T-helper 1 cell treated with Interleukin-12 subunit alpha and Interleukin-12 subunit beta and Interleukin-4 antibody, amounts not matched to agents 30 μg/mL and 1 μg/mL, for 36 hours (primary cell): ENCODE results near the gene NBEA.
"Not testable (repeated sequence)": the region's sequence is repeated elsewhere in the genome, so short reads cannot be mapped to it uniquely, and the experiment has no call there.

ENCODE experiments used
- H3K27ac Mint-ChIP-seq: one replicate; pipeline ENCODE4 v1.8.0; 2021; ENCODE audit warnings: mild to moderate bottlenecking, mixed read lengths
- H3K27me3 Mint-ChIP-seq: one replicate; pipeline ENCODE4 v1.8.0; 2021; ENCODE audit warnings: low read depth, mixed read lengths
- H3K36me3 Mint-ChIP-seq: one replicate; pipeline ENCODE4 v1.8.0; 2021; ENCODE audit warnings: low read depth, mixed read lengths
- H3K4me1 Mint-ChIP-seq: one replicate; pipeline ENCODE4 v1.8.0; 2021; ENCODE audit warnings: low read depth, mixed read lengths
- H3K4me3 Mint-ChIP-seq: one replicate; pipeline ENCODE4 v1.8.0; 2021; ENCODE audit warnings: mild to moderate bottlenecking, moderate library complexity, mixed read lengths
- H3K9me3 Mint-ChIP-seq: one replicate; pipeline ENCODE4 v1.8.0; 2021; ENCODE audit warnings: mixed read lengths

NBEA gene

DNA sequence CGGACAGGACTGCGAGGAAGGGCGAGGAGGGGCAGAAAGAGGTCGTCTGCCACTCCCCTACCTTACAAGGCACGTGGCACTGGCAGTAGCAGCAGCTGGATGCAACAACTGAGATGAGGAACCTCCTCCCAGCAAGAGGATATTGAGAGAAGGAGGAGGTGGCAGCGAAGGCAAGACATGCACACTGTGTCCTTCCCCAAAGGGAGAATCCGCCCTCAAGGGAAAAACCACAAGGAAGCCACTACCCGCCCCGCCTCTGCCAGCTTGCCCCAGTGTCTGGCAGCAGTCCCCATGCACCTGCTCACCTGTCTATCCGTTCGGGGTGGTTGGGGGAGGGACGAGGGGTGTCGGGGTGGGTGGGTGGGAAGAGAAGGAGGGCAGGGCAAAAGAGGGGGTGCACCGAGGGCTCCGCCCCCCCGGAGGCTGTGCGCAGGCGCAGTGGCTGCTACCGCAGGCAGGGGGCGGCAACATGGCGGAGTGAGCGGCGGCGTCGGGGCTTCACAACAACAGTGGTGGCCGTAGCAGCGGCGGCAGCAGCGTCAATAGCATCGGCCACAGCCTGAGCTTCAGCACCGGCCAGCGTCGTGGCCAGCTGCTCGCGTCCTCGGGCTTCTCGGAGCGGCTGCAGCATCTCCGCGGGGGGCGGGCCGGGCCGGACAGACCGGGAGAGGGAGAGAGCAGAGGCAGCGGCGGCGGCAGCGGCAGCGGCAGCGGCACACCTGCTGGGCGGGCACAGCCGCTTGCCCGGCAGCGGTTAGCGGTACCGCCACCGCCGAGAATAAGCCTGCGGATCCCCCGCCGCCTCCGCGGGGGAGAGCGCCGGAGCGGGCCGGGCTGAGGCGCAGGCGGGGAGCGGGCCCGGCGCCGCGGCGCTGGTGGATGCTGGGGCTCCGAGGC is at the start of gene NBEA:
Gene NBEA (plus strand): TSS at position 436 of the 897 bp plus-strand sequence. CDS start 551 bp downstream, outside the sequence.
- peaks cover 63% of the 10 kb centered on the region for H3K27me3 Mint-ChIP-seq
- peaks cover 3% of the 10 kb centered on the region for H3K36me3 Mint-ChIP-seq
- H3K9me3 Mint-ChIP-seq, result no peaks in the 10 kb centered on the region
- peaks cover 14% of the 10 kb centered on the region for H3K4me1 Mint-ChIP-seq
- no peak within 1 kb of the TSS for H3K27ac Mint-ChIP-seq
- peak within 1 kb of the TSS; percentile 83 for H3K4me3 Mint-ChIP-seq

DNA sequence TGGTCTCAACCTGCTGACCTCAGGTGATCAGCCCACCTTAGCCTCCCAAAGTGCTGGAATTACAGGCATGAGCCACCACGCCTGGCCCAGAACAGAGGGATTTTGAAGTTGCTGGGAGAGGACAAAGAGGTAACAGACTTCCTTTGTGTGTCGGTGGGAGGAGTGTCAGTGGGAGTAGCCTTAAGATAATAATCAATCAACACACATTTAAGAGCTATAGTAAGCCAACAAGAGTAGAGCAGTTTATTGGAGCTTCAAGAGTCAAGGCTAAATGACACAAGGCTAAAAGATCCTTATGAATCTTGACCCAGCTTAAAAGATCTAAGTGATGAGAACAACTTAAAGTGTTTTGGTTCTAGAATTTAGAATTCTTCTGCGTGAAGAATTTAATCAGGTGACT is 47.3 kb upstream of the NBEA start:
- H3K9me3 Mint-ChIP-seq, result no peaks in the 10 kb centered on the region
- no peak overlapping the region for H3K27ac Mint-ChIP-seq
- no peaks in the 10 kb centered on the region for H3K4me1 Mint-ChIP-seq
- H3K27me3 Mint-ChIP-seq, result peaks cover 4% of the 10 kb centered on the region
- H3K4me3 Mint-ChIP-seq, result no peak overlapping the region
- no peaks in the 10 kb centered on the region for H3K36me3 Mint-ChIP-seq

GRCh38 chr13:34897220-34897619 is 44.9 kb upstream of the NBEA start:
- no peaks in the 10 kb centered on the region for H3K36me3 Mint-ChIP-seq
- no peak overlapping the region for H3K4me3 Mint-ChIP-seq
- H3K4me1 Mint-ChIP-seq, result no peaks in the 10 kb centered on the region
- no peaks in the 10 kb centered on the region for H3K9me3 Mint-ChIP-seq
- H3K27ac Mint-ChIP-seq, result no peak overlapping the region
- peaks cover 4% of the 10 kb centered on the region for H3K27me3 Mint-ChIP-seq

DNA sequence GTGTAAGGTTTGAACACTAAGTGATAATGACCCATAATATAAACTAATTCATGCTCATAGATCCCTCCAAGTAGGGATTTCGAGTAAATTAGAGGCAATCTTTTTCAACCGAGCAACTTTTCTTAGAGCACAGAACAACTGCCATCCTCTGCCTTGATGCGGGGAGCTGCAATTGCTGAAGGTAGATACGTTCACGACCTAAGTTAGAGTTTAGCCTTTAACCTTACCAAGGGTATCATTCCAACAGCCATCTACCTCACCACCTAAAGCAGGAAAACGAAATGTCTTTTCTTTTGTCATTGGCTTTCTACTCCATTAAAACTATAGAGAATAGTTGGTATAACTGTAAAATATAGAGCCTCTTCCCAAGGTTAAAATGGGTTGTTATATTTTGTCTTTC is 42.2 kb upstream of the NBEA start:
- H3K27me3 Mint-ChIP-seq, result peaks cover 4% of the 10 kb centered on the region
- no peaks in the 10 kb centered on the region for H3K36me3 Mint-ChIP-seq
- H3K9me3 Mint-ChIP-seq, result no peaks in the 10 kb centered on the region
- no peaks in the 10 kb centered on the region for H3K4me1 Mint-ChIP-seq
- no peak overlapping the region for H3K4me3 Mint-ChIP-seq
- H3K27ac Mint-ChIP-seq, result no peak overlapping the region

DNA sequence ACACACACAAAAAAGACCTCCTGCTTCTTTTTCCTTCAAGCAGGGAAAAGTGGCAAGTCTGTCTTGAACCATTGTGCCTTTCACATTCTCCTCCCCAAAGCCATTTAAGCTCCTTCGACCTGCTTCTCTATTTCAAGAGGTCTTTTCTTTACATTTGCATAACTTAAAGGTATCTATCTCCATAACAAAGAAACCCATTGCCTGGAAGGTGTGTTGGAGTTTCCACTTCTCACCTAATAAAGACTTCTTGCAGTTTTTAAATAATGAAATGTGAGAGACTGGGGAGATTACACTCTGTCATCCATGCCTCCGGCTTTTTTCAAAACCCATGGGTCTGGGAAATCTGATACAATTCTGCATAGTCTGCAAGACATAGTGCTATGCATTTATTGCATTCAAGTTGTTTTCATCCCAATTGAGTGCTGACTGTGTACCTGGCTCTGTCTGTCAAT is 41.8 kb upstream of the NBEA start:
- H3K4me3 Mint-ChIP-seq, result no peak overlapping the region
- H3K9me3 Mint-ChIP-seq, result no peaks in the 10 kb centered on the region
- H3K36me3 Mint-ChIP-seq, result no peaks in the 10 kb centered on the region
- peaks cover 4% of the 10 kb centered on the region for H3K27me3 Mint-ChIP-seq
- H3K4me1 Mint-ChIP-seq, result no peaks in the 10 kb centered on the region
- no peak overlapping the region for H3K27ac Mint-ChIP-seq

GRCh38 chr13:34901572-34901971 is 40.5 kb upstream of the NBEA start:
- H3K4me3 Mint-ChIP-seq, result no peak overlapping the region
- no peaks in the 10 kb centered on the region for H3K36me3 Mint-ChIP-seq
- H3K27ac Mint-ChIP-seq, result no peak overlapping the region
- no peaks in the 10 kb centered on the region for H3K9me3 Mint-ChIP-seq
- peaks cover 4% of the 10 kb centered on the region for H3K27me3 Mint-ChIP-seq
- H3K4me1 Mint-ChIP-seq, result no peaks in the 10 kb centered on the region

- Mint-ChIP-seq H3K9me3 (peaks cover 3% of the 10 kb centered on the region), H3K4me1 (no peaks in the 10 kb centered on the region), H3K4me3 (no peak overlapping the region), H3K27ac (no peak overlapping the region), H3K27me3 (no peaks in the 10 kb centered on the region), H3K36me3 (no peaks in the 10 kb centered on the region)
These were observed 30.9 kb upstream of the NBEA start for GRCh38 chr13:34911159-34911558.

DNA sequence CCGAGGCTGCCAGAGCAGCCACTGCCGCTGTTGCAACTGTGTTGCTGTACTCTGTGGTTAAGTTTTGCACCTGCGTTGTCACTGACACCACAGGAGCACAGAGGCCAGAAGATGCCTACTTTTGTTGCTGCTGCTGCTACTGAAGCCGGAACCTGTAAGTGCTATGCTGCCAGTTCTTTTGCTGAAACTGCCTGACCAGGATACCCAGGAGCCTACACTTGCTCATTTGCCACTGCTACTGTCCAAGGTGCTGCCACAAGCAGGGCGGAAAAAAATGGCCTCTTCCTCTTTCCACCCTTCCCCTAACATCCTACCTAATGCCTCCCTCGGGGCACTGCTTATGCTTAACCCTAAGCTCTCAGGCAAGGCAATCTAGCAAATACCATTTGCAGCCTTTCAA is 29.0 kb upstream of the NBEA start:
- Mint-ChIP-seq H3K4me3 (no peak overlapping the region), H3K27me3 (no peaks in the 10 kb centered on the region)

DNA sequence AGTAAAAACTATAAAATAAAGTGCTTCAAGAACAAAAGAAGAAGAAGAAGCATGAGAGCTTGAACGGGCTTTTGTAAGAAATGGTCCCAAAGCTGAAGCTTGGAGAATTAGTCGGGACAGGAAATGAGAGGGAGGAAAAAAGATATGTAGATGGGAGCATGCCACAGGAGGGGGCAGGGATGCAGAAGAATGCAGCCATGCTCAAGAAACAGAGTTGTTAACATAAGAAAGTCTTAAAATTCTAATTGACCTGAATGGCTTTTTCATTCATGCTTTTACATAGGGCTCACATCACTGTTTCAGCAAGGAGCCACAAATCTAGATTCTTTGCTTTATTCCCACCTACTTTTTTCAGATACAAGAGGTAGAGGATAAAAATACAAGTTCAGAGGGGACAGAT is 27.7 kb upstream of the NBEA start:
- H3K27ac Mint-ChIP-seq, result no peak overlapping the region
- no peaks in the 10 kb centered on the region for H3K36me3 Mint-ChIP-seq
- no peaks in the 10 kb centered on the region for H3K27me3 Mint-ChIP-seq
- H3K4me1 Mint-ChIP-seq, result no peaks in the 10 kb centered on the region
- H3K4me3 Mint-ChIP-seq, result no peak overlapping the region
- H3K9me3 Mint-ChIP-seq, result no peaks in the 10 kb centered on the region

More for the DNA sequence above, 29.0 kb upstream of the NBEA start:
- peaks cover 3% of the 10 kb centered on the region for H3K9me3 Mint-ChIP-seq
- no peak overlapping the region for H3K27ac Mint-ChIP-seq
- no peaks in the 10 kb centered on the region for H3K4me1 Mint-ChIP-seq
- no peaks in the 10 kb centered on the region for H3K36me3 Mint-ChIP-seq

- H3K36me3 Mint-ChIP-seq, result no peaks in the 10 kb centered on the region
- no peaks in the 10 kb centered on the region for H3K9me3 Mint-ChIP-seq
- no peaks in the 10 kb centered on the region for H3K27me3 Mint-ChIP-seq
- H3K27ac Mint-ChIP-seq, result no peak overlapping the region
- no peak overlapping the region for H3K4me3 Mint-ChIP-seq
- no peaks in the 10 kb centered on the region for H3K4me1 Mint-ChIP-seq
These were observed 15.6 kb upstream of the NBEA start for GRCh38 chr13:34926508-34926907.

DNA sequence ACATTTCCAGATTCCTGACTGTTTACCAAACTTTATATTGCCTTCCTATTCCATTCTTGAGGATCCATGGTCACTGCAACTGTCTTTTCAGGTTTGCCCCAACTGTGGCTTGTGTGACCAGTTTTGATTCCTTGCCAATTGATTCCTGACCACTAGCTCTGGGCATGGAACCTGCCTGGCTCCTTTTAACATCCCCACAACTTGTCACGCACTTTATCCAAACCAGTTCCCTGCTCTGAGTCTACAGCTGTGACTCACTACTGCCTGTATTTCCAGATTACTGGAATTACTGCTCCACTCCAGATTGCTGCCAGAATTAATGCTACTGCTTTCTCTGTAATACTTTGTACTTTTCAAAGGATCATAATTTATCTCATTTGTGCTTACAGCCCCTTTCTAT is 13.4 kb upstream of the NBEA start:
- not testable (repeated sequence) for H3K27ac Mint-ChIP-seq, H3K4me3 Mint-ChIP-seq, H3K36me3 Mint-ChIP-seq, H3K27me3 Mint-ChIP-seq, H3K9me3 Mint-ChIP-seq, H3K4me1 Mint-ChIP-seq

DNA sequence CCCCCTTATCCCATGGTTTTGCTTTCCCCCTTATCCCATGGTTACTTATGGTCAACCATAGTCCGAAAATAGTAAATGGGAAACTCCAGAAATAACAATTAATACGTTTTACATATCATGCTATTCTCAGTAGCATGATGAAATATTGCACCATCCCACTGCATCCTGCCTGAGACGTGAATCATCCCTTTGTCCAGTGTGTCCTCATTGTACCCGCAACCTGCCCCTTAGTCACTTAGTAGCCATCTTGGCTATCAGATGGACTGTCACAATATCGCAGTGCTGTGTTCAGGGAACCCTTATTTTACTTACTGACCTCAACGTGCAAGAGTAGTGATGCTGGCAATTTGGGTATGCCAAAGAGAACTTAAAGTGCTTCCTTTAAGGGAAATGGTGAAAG is 10.5 kb upstream of the NBEA start:
- H3K27ac Mint-ChIP-seq, result no peak overlapping the region
- no peak overlapping the region for H3K4me3 Mint-ChIP-seq
- peaks cover 11% of the 10 kb centered on the region for H3K27me3 Mint-ChIP-seq
- H3K9me3 Mint-ChIP-seq, result no peaks in the 10 kb centered on the region
- no peaks in the 10 kb centered on the region for H3K4me1 Mint-ChIP-seq
- no peaks in the 10 kb centered on the region for H3K36me3 Mint-ChIP-seq

DNA sequence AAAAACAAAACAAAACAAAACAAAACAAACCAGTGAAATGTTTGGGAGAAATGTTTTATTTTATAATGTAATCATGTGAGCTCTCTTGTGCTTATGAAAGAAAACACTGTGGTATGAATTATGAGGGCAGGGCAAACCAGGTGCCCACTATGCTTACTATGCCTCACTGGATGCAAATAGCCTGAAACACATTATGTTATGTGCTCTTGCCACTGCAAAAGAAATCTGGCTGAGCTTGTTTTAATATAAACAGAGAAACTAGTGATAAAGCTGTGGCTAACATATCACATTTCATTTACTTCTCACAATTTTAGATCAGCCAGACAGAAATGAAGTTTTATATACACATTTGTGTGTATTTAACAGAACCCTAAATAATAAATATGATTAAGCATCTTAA is 8.7 kb upstream of the NBEA start:
- no peak overlapping the region for H3K27ac Mint-ChIP-seq
- no peaks in the 10 kb centered on the region for H3K36me3 Mint-ChIP-seq
- H3K4me1 Mint-ChIP-seq, result no peaks in the 10 kb centered on the region
- no peaks in the 10 kb centered on the region for H3K9me3 Mint-ChIP-seq
- peaks cover 19% of the 10 kb centered on the region for H3K27me3 Mint-ChIP-seq
- no peak overlapping the region for H3K4me3 Mint-ChIP-seq

- no peak overlapping the region for H3K27ac Mint-ChIP-seq
- H3K9me3 Mint-ChIP-seq, result no peaks in the 10 kb centered on the region
- no peak overlapping the region for H3K4me3 Mint-ChIP-seq
- no peaks in the 10 kb centered on the region for H3K36me3 Mint-ChIP-seq
- H3K27me3 Mint-ChIP-seq, result peaks cover 22% of the 10 kb centered on the region
- no peaks in the 10 kb centered on the region for H3K4me1 Mint-ChIP-seq
These were observed 8.3 kb upstream of the NBEA start for GRCh38 chr13:34933786-34934185.

GRCh38 chr13:34935841-34936240 is 6.2 kb upstream of the NBEA start:
- no peaks in the 10 kb centered on the region for H3K9me3 Mint-ChIP-seq
- H3K4me1 Mint-ChIP-seq, result no peaks in the 10 kb centered on the region
- peaks cover 38% of the 10 kb centered on the region for H3K27me3 Mint-ChIP-seq
- no peak overlapping the region for H3K4me3 Mint-ChIP-seq
- H3K27ac Mint-ChIP-seq, result no peak overlapping the region
- no peaks in the 10 kb centered on the region for H3K36me3 Mint-ChIP-seq
